Activated naive CD4-positive, alpha-beta T cell treated with anti-CD3 and anti-CD28 coated beads, Interleukin-2, amount 50 U/mL, for 72 hours (primary cell): ENCODE measurements around the gene MSL3B.
"Not testable (repeated sequence)": the region's sequence is repeated elsewhere in the genome, so short reads cannot be mapped to it uniquely, and the experiment has no call there.

Source experiments
- ATAC-seq, 2 donors: fragments of 150-1000 bp; cut with Tn5 transposase; 2 replicates each; pipeline ENCODE4 v1.10.0; 2021; ENCODE audit warnings: mild to moderate bottlenecking in 2 of 2, moderate library complexity in 2 of 2
- DNase-seq, 2 donors: peaks; one replicate each; pipeline ENCODE4 v3.0.0; 2021 to 2022; ENCODE audit warnings: low spot score in 2 of 2
- H3K27ac Mint-ChIP-seq, 2 donors: one replicate each; pipeline ENCODE4 v1.8.0; 2022; ENCODE audit warnings: mild to moderate bottlenecking in 2 of 2, mixed read lengths in 2 of 2
- H3K36me3 Mint-ChIP-seq, 2 donors: one replicate each; pipeline ENCODE4 v1.8.0; 2022; ENCODE audit warnings: mixed read lengths in 2 of 2
- H3K9me3 Mint-ChIP-seq, 2 donors: one replicate each; pipeline ENCODE4 v1.8.0; 2022; ENCODE audit warnings: mixed read lengths in 2 of 2

The MSL3B gene

DNA sequence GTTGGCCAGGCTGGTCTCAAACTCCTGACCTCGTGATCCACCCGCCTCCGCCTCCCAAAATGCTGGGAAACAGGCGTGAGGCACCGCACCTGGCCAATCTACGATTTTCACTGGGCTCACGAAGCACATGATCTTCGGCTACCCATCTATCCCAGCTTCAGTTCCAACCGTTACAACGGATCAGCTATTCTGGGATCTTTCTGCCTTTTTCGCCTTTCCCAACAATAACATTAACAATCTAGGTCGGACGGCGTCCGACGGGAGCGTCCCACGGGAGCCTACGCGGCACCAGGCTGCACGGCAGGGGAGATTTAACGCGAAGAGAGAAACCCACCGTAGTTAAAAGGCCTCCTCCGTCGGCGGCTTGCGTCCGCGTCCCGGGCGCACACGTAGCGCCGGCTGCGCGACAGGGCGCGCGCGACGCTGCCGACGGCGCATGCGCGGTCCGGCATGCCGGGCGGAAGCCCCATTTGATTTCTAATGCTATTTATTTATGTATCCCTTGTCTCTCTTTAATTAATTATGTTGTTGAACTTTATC is at the start of gene MSL3B:
Gene MSL3B, minus strand, starts transcription at position 394 of the 540 bp plus-strand sequence.
- peaks cover 18 to 35% of the 10 kb centered on the region in 2 donors for H3K36me3 Mint-ChIP-seq
- DNase-seq (peak in 1 of 2 donors; percentile 56), ATAC-seq (peak; percentile 77 to 78)
- H3K27ac Mint-ChIP-seq = peak within 1 kb of the TSS; percentile 84 to 96
- peaks cover 12 to 24% of the 10 kb centered on the region in 2 donors for H3K9me3 Mint-ChIP-seq

GRCh38 chr2:233917116-233917515 is 48.9 kb upstream of the MSL3B start, which contains the start of gene TRPM8:
TRPM8 (plus strand) TSS chr2:233917373; CDS start chr2:233926538, 9,165 bp downstream.
- no peak for ATAC-seq
- no peaks in the 10 kb centered on the region for H3K36me3 Mint-ChIP-seq
- DNase-seq = no peak
- no peak within 1 kb of the TSS for H3K27ac Mint-ChIP-seq
- no peaks in the 10 kb centered on the region for H3K9me3 Mint-ChIP-seq

- DNase-seq = no peak
- Mint-ChIP-seq H3K9me3 (no peaks in the 10 kb centered on the region), H3K27ac (no peak overlapping the region), H3K36me3 (no peaks in the 10 kb centered on the region)
- no peak for ATAC-seq
Measured at GRCh38 chr2:233915128-233915527, 46.9 kb upstream of the MSL3B start.

- H3K36me3 Mint-ChIP-seq = no peaks in the 10 kb centered on the region
- no peak overlapping the region for H3K27ac Mint-ChIP-seq
- ATAC-seq = no peak
- DNase-seq = peak in 1 of 2 donors; percentile 27
- no peaks in the 10 kb centered on the region for H3K9me3 Mint-ChIP-seq
Measured at GRCh38 chr2:233912691-233913423, 44.7 kb upstream of the MSL3B start.

DNA sequence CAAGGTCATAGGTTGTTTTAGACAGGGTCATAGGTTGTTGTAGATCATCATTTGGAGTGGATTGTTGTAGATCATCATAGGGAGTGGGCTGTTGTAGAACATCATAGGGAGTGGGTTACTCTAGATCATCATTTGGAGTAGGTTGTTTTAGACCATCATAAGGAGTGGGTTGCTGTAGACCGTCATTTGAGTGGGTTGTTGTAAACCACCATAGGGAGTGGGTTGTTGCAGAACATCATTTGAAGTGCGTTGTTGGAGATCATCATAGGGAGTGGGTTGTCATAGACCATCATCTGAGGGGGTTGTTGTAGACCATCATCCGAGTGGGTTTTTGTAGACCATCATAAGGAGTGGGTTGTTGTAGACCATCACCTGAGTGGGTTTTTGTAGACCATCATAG is 39.4 kb upstream of the MSL3B start:
- ATAC-seq (no peak), DNase-seq (no peak)
- Mint-ChIP-seq H3K9me3 (peaks cover 5 to 10% of the 10 kb centered on the region in 2 donors), H3K36me3 (peaks cover 0 to 5% of the 10 kb centered on the region in 2 donors), H3K27ac (no peak overlapping the region)

- Mint-ChIP-seq H3K27ac (no peak overlapping the region), H3K36me3 (peaks cover 0 to 5% of the 10 kb centered on the region in 2 donors), H3K9me3 (peaks cover 9 to 10% of the 10 kb centered on the region in 2 donors)
- DNase-seq (no peak), ATAC-seq (no peak)
Measured at GRCh38 chr2:233905945-233906344, 37.8 kb upstream of the MSL3B start.

DNA sequence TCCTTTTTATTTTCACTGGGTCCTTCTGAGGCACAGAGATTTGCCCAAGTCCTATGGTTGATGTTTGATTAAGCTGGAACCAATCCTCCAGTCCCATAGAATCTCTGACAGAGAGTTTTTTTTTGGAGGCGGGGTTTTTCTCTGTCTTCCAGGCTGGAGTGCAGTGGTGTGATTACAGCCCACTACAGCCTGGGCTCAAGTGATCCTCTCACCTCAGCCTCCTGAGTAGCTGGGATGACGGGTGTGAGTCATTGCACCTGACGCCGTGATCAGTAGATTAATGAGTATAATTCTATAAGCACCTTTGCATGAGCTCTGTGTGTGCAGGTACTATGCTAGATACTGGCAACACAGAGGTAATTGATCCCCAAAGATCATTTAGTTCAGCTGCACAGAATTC is 33.7 kb upstream of the MSL3B start:
- no peak for ATAC-seq
- DNase-seq = no peak
- H3K9me3 Mint-ChIP-seq = peaks cover 4% of the 10 kb centered on the region in 2 donors

DNA sequence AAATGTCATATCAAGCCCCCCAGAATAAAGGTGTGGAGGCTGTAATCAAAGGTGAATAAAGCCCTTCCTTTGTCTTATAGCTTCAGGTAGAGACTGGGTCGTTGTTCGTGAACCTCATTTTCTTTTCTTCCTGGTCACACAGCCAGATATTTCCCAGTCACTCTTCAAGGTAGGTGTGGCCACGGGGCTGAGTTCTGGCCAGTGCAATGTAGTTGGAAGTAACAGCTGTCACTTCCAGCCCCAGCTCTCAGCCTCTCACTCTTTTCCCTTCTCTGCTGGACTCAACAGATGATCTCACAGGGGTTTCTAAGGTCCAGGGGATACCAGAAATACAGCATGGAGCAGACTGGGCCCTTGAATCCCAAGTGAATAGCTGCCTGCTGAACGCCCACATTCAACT is 33.2 kb upstream of the MSL3B start:
- DNase-seq (no peak), ATAC-seq (no peak)
- Mint-ChIP-seq H3K36me3 (no peaks in the 10 kb centered on the region), H3K9me3 (peaks cover 4% of the 10 kb centered on the region in 2 donors), H3K27ac (no peak overlapping the region)

More for the DNA sequence above, 33.7 kb upstream of the MSL3B start:
- Mint-ChIP-seq H3K27ac (no peak overlapping the region), H3K36me3 (no peaks in the 10 kb centered on the region)

DNA sequence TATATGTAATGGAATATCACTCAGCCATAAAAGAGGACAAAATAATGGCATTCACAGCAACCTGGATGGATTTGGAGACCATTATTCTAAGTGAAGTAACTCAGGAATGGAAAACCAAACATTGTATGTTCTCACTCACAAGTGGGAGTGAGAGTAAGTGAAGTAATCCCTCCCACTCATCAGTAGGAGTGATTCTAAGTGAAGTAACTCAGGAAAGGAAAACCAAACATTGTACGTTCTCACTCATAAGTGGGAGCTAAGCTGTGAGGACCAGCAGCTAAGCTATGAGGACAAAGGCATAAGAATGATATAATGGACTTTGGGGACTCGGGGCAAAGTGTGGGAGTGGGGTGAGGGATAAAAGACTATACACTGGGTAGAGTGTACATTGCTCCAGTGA is 28.1 kb upstream of the MSL3B start:
- H3K9me3 Mint-ChIP-seq, DNase-seq, ATAC-seq, H3K36me3 Mint-ChIP-seq, H3K27ac Mint-ChIP-seq: not testable (repeated sequence)

GRCh38 chr2:233892793-233893192 is 24.6 kb upstream of the MSL3B start:
- no peaks in the 10 kb centered on the region for H3K9me3 Mint-ChIP-seq
- H3K27ac Mint-ChIP-seq = no peak overlapping the region
- H3K36me3 Mint-ChIP-seq = no peaks in the 10 kb centered on the region
- DNase-seq = no peak
- no peak for ATAC-seq

- DNase-seq (no peak), ATAC-seq (no peak)
- Mint-ChIP-seq H3K27ac (no peak overlapping the region), H3K36me3 (peaks cover 23% of the 10 kb centered on the region in 2 donors), H3K9me3 (peaks cover 23 to 32% of the 10 kb centered on the region in 2 donors)
Measured at GRCh38 chr2:233882353-233882752, 14.2 kb upstream of the MSL3B start.

DNA sequence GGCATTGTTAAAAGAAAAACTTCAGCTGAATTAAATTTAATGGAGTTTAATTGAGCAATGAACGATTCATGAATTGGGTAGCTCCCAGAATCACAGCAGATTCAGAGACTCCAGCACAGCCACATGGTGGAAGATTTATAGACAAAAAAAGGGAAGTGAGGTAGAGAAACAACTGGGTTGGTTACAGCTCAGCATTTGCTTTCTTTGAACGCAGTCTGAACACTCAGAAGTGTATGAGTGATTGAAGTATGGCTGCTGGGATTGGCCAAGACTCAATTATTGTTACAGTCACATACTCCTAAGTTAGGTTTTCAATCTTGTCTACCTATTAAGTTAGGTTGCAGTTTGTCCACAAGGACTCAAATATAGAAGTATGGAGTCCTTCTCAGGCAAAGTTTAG is 3.9 kb upstream of the MSL3B start:
- peaks cover 16 to 20% of the 10 kb centered on the region in 2 donors for H3K36me3 Mint-ChIP-seq
- H3K9me3 Mint-ChIP-seq = peaks cover 5 to 18% of the 10 kb centered on the region in 2 donors
- H3K27ac Mint-ChIP-seq, DNase-seq, ATAC-seq: not testable (repeated sequence)

GRCh38 chr2:233871432-233871831 is 3.2 kb upstream of the MSL3B start:
- ATAC-seq = no peak
- peaks cover 12 to 24% of the 10 kb centered on the region in 2 donors for H3K9me3 Mint-ChIP-seq

GRCh38 chr2:233866479-233866878 is 1.7 kb downstream of the MSL3B start:
- peaks cover 12 to 28% of the 10 kb centered on the region in 2 donors for H3K9me3 Mint-ChIP-seq
- peaks cover 18 to 42% of the 10 kb centered on the region in 2 donors for H3K36me3 Mint-ChIP-seq
- no peak for DNase-seq
- no peak overlapping the region for H3K27ac Mint-ChIP-seq
- no peak for ATAC-seq

More at GRCh38 chr2:233871432-233871831, 3.2 kb upstream of the MSL3B start:
- peaks cover 23 to 27% of the 10 kb centered on the region in 2 donors for H3K36me3 Mint-ChIP-seq
- no peak overlapping the region for H3K27ac Mint-ChIP-seq
- DNase-seq = no peak

- Mint-ChIP-seq H3K36me3 (peaks cover 18 to 42% of the 10 kb centered on the region in 2 donors), H3K27ac (no peak overlapping the region), H3K9me3 (peaks cover 12 to 25% of the 10 kb centered on the region in 2 donors)
- DNase-seq (no peak), ATAC-seq (peak in 1 of 2 donors; percentile 18)
Measured at GRCh38 chr2:233865838-233866237, 2.3 kb downstream of the MSL3B start.

DNA sequence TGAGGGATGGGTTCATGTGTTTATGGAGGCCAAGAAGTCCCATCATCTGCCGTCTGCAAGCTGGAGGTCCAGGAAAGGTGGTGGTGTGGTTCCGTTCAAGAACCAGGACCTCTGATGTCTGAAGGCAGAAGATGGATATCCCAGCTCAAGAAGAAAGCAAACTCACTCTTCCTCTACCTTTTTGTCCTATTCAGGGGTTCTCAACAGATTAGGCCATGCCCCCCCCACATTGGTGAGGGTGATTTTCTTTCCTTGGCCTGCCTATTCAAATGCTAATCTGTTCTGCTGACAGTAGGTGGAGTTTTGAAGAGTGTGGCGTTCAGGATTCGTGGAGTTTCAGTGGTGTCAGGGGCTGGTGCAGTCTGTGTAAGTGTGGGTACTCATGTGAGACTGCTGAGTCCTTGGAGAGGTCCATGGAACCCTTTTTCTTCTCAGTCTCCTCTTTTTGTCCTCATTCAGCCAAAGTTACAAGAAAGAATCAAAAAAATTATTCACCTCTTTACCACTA is 5.9 kb downstream of the MSL3B start:
- Mint-ChIP-seq H3K36me3 (peaks cover 10 to 24% of the 10 kb centered on the region in 2 donors), H3K9me3 (peaks cover 9 to 10% of the 10 kb centered on the region in 2 donors), H3K27ac (no peak overlapping the region)
- DNase-seq (no peak), ATAC-seq (no peak)

DNA sequence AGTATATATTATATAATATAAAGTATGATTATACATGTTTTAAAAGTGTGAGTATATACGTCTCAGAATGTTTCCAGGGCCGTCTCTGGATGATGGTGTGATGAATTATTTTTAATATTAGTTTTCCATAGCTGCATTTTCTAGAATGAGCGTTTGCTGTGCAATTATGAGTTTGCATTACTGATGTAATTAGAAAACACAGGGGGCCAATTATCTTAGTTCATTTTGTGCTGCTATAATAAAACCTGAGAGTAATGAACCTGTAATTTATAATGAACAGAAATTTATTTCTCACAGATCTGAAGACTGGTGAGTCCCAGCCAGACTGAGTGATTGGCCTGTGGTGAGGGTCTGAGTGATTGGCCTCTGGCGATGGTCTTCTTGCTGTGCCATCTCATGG is 9.9 kb downstream of the MSL3B start:
- DNase-seq = no peak
- H3K36me3 Mint-ChIP-seq = peaks cover 14 to 19% of the 10 kb centered on the region in 2 donors
- peaks cover 0 to 3% of the 10 kb centered on the region in 2 donors for H3K9me3 Mint-ChIP-seq
- ATAC-seq = no peak
- no peak overlapping the region for H3K27ac Mint-ChIP-seq
